ENCODE data around the gene PI4K2A. TPM values are rescaled to one million over a fixed set of nuclear protein-coding genes. Genes with fewer than 3 reads are reported as not detected.

PI4K2A gene
- total and polyA plus RNA-seq, 2 of the 13 experiments (the other 11 are each of a cell fraction or from before 2014, with no cell fraction given) = 10.9 to 14.3 TPM

GRCh38 chr10:97618285-97618684, 22.2 kb upstream of the PI4K2A start:
- H3K9ac ChIP-seq (ENCODE audit: insufficient read depth, low read depth, low read length) = no peak overlapping the region
- peaks cover 21% of the 10 kb centered on the region for H3K4me1 ChIP-seq (ENCODE audit: insufficient read depth, low read length)
- BruUV-seq (replicated peaks) = no TSS peak
- TF ChIP-seq ZNF282 (IDR thresholded peaks at IDR 0.05; ENCODE audit: partially characterized antibody) = no peak
- no peak for TF ChIP-seq MAX (IDR thresholded peaks at IDR 0.05)
- no peak overlapping the region for H3K27ac ChIP-seq (ENCODE audit: extremely low read length, insufficient read depth, low read length)
- in situ Hi-C loops (cut with HindIII; ENCODE audit: extremely low pct_ligation_motif_present, low pct_unique_long_range_greater_than_20kb) (no loop called here), intact Hi-C loops (cut with micrococcal nuclease; ENCODE audit: unreplicated experiment) (no loop called here)
- no peak overlapping the region for H3K4me3 ChIP-seq (replicated peaks in 1 of 3; ENCODE audit: insufficient read depth in 1 of 3, low read depth in 2 of 3, low read length in 3 of 3)
- CTCF ChIA-PET (ENCODE audit: low intra/inter-chr PET ratio, low total read pairs) = no interaction called here
- no peaks in the 10 kb centered on the region for H3K36me3 ChIP-seq (replicated peaks in 1 of 2; ENCODE audit: control insufficient read depth in 1 of 2, insufficient read depth in 2 of 2, low read length in 2 of 2)
- no peaks in the 10 kb centered on the region for H3K9me3 ChIP-seq (ENCODE audit: low read length)
- H3K79me2 ChIP-seq (ENCODE audit: insufficient read depth, low read length) = no peaks in the 10 kb centered on the region
- ATAC-seq (no peak), FAIRE-seq (no peak), DNase-seq (ENCODE audit: low spot score) (no peak)
- no peak overlapping the region for H2AFZ ChIP-seq (ENCODE audit: low read length)
- no peaks in the 10 kb centered on the region for H4K20me1 ChIP-seq (ENCODE audit: insufficient read depth, low read length)
- no peak overlapping the region for H3K4me2 ChIP-seq (ENCODE audit: low read depth, low read length)
- POLR2A ChIA-PET = no interaction called here
- H3K27me3 ChIP-seq (ENCODE audit: control insufficient read depth in 1 of 2, insufficient read depth in 2 of 2, low read length in 2 of 2) = no peaks in the 10 kb centered on the region
- WGBS (ENCODE audit: low lambda C conversion rate) = 99% methylated on average over 4 of the region's 4 CpGs

- TF ChIP-seq ATAD3A (CRISPR knock-in tag; IDR thresholded peaks at IDR 0.05) = no peak
- TF ChIP-seq ZNF629 (CRISPR knock-in tag; conservative IDR thresholded peaks at IDR 0.05) = peak; percentile 55
- TF ChIP-seq SP4 (CRISPR knock-in tag; IDR thresholded peaks at IDR 0.05) = no peak
- Histone ChIP-seq H3K9ac (ENCODE audit: insufficient read depth, low read depth, low read length) (no peak overlapping the region), H2AFZ (ENCODE audit: low read length) (no peak overlapping the region), H3K9me3 (ENCODE audit: low read length) (no peaks in the 10 kb centered on the region), H3K27me3 (ENCODE audit: control insufficient read depth in 1 of 2, insufficient read depth in 2 of 2, low read length in 2 of 2) (no peaks in the 10 kb centered on the region), H3K36me3 (replicated peaks in 1 of 2; ENCODE audit: control insufficient read depth in 1 of 2, insufficient read depth in 2 of 2, low read length in 2 of 2) (no peaks in the 10 kb centered on the region), H4K20me1 (ENCODE audit: insufficient read depth, low read length) (no peaks in the 10 kb centered on the region), H3K4me3 (replicated peaks in 1 of 3; ENCODE audit: insufficient read depth in 1 of 3, low read depth in 2 of 3, low read length in 3 of 3) (no peak overlapping the region), H3K27ac (ENCODE audit: extremely low read length, insufficient read depth, low read length) (no peak overlapping the region), H3K79me2 (ENCODE audit: insufficient read depth, low read length) (no peaks in the 10 kb centered on the region), H3K4me2 (ENCODE audit: low read depth, low read length) (no peak overlapping the region), H3K4me1 (ENCODE audit: insufficient read depth, low read length) (peaks cover 25% of the 10 kb centered on the region)
- FAIRE-seq (no peak), ATAC-seq (no peak), DNase-seq (ENCODE audit: low spot score) (no peak)
- POLR2A ChIA-PET = no interaction called here
- in situ Hi-C loops (cut with HindIII; ENCODE audit: extremely low pct_ligation_motif_present, low pct_unique_long_range_greater_than_20kb) (no loop called here), intact Hi-C loops (cut with micrococcal nuclease; ENCODE audit: unreplicated experiment) (no loop called here)
- CTCF ChIA-PET (ENCODE audit: low intra/inter-chr PET ratio, low total read pairs) = no interaction called here
- BruUV-seq (replicated peaks) = no TSS peak
- 100% methylated on average over 4 of the region's 4 CpGs for WGBS (ENCODE audit: low lambda C conversion rate)
Observed at GRCh38 chr10:97618733-97619132, 21.7 kb upstream of the PI4K2A start.
